HG03108 (cell line): ENCODE data around the gene PRDX6.
"Not testable (repeated sequence)": the region's sequence is repeated elsewhere in the genome, so short reads cannot be mapped to it uniquely, and the experiment has no call there.

ENCODE experiments used
- ATAC-seq: cut with Tn5 transposase; IDR thresholded peaks from one replicate; pipeline ENCODE4 v1.9.1; 2021; ENCODE audit warnings: moderate library complexity; ENCODE audit not compliant: unreplicated experiment

The PRDX6 gene, protein sequence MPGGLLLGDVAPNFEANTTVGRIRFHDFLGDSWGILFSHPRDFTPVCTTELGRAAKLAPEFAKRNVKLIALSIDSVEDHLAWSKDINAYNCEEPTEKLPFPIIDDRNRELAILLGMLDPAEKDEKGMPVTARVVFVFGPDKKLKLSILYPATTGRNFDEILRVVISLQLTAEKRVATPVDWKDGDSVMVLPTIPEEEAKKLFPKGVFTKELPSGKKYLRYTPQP

DNA sequence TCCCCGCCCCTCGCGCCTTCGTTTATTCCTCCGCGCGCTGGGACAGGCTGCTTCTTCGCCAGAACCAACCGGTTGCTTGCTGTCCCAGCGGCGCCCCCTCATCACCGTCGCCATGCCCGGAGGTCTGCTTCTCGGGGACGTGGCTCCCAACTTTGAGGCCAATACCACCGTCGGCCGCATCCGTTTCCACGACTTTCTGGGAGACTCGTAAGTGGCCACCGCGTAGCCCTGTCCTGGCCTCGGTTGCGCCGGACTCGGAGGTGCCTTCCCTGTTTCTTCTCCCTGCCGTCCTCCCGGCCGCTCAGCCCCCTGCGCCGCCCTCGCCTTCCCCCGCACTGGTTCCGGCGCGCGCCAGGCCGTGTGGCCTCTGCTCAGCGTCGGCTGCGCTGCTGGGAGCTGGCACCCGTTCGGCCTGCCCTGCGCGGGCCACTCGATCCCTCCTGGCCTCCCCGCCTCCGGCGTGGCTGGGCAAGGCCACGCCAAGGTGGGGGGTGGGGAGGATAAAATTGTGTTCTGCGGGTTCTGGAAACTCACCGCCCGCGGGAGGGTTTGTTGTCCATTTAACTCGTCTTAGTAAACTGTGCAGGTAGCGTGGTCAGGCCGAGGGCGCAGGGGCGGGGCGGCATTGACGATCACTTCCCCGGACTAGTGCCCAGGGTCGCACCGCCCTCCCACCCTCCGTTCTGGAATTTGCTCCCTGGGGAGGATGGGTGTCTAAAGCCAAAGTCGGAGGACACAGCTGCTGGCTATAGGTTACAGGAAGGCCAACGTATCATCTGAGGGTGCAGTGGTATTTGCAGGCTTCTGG, at the start of gene PRDX6:
Gene PRDX6, plus strand, starts transcription at position 50 of the 808 bp plus-strand sequence. Its CDS starts 63 bp downstream, at position 113.
- peak; percentile 50 for ATAC-seq

DNA sequence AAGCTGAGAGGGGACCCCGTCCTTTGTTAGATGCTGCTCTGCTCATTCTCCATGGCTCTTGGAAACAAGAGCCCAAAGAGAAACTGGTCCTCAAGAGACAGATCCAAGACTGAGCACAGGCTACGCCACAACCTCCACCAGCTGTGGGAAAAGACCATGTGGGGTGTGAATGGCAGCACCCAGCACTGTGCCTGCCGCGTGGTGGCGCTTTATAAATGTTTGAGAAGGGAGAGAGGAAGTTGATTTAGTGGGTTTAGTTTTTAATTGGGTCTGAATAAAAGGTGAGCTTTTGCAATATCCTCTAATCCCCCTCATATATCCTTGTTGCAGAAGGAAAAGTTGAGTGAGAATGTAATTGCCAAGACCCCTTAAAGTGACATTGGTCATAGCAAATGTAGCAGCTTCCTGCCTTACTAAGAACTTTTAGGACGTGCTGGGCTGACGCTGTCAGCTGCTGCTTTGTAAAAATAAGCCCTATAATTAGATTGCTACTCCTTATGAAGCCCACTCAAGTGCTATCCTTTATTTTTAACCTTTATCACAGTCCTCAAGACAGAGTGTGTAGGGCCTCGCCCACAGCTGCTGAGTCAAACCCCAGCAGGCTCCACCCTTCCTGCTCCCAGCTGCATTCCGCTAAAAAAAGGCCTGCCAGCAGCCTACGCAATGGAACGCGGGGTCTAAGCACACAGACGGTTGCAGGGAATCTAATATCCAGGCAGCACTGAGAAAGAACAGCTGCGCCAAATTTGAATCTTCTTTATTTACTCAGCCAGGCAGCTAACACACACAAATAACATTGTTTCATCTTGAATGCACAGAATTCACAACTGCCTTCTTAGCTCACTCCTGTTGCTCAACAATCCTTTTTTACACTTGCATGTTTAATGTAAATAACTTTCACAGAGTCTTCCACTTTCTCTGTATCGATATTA, 47.4 kb upstream of the PRDX6 start:
- peak; percentile 78 for ATAC-seq

DNA sequence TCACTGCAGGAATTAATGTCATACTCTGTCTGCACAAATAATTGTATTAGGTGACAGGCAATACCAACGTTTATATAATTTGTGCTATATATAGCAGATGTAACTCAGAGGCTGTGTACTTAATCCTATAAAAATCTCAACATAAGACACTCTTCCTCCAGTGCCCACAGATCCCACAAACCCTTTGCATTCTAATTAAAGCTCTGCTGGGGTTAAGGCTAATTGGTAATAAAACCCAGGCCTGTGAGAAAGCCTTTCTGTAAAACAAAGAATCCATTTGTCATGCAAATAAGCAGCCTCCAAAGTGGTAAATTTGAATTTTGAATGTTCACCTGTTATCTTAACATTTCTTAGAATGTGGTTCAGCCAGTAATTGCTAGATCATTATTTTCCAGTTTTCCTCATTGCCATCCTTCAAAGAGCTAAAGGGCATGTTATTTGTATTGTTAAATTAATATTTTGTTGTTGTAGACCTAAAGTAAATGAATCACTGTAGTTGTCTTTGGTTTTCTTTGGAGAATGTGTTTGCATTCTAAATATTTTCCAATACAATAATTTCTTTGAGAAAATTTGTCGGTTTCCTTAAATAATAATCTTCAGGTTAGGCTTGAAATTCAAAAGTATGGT, 46.3 kb upstream of the PRDX6 start:
- ATAC-seq: no peak

DNA sequence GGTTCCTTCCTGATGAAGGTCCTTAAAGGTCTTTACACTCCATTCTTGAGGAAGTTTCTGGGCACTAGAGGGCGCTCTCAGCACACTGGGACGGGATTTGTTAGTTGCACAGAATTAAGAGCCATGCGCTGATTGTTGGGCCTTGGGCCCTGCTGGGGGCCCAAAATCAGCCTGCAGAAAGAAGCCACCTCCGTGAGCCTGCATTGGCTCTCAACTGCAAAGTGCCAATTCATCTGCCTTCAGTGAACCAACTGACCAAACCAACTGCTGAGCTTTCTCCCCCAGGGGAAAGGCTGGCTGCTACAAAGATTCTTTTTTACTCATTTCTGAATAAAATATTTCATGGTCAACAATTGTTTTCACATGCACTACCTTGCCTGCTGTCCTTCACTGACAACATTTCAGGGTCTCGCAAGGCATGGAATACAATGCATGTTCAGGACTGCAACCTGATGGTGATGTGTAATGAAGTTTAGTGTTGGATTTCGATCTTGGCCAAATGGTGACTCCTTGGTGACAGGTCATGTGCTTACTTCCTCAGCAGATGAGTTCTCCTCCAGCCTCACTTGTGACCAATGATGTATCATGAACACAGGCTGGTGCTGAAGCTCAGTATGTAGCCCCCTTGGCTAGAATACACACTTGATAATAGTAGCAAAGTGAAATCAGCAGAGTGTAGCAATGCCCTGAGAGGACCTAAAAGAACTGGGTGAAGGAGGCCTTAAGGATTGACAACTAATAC, 45.7 kb upstream of the PRDX6 start:
- ATAC-seq: peak; percentile 47

DNA sequence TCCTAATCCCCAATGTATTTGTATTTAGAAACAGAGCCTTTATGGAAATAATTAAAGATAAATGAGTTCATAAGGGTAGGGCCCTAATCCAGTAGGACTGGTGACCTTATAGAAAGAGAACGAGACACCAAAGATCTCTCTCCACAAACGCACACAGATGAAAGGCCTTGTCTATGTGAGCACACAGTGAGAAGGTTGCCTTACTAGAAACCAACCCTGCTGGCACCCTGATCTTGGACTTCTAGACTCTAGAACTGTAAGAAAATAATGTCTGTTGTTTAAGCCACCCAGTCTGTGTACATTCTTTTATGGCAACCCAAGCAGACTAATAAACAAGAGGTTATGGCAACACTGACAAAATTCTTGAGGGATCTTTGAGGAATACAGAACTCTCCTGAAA, 44.8 kb upstream of the PRDX6 start:
- ATAC-seq: no peak

DNA sequence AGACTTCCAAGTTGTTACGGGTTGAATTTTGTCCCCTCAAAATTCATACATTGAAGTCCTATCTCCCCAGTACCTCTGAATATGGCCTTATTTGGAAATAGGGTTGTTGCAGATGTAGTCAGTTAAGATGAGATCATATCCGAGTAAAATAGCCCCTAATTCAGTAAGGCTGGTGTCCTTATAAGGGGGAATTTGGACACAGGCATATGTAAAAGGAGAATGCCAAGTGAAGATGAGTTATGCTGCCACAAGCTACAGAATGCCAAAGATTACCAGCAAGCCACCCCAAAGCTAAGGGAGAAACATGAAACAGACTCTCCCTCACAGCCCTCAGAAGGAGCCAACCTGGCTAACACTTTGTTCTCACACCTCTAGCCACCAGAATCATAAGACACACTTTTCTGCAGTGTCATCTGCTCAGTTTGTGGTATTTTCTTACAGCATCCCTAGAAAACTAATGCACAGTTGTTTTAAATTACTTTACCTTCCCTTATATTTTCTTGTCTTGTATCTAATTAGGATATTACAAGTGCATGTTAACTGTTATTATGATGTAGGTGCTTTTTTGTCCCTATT, 43.3 kb upstream of the PRDX6 start:
- ATAC-seq: no peak

DNA sequence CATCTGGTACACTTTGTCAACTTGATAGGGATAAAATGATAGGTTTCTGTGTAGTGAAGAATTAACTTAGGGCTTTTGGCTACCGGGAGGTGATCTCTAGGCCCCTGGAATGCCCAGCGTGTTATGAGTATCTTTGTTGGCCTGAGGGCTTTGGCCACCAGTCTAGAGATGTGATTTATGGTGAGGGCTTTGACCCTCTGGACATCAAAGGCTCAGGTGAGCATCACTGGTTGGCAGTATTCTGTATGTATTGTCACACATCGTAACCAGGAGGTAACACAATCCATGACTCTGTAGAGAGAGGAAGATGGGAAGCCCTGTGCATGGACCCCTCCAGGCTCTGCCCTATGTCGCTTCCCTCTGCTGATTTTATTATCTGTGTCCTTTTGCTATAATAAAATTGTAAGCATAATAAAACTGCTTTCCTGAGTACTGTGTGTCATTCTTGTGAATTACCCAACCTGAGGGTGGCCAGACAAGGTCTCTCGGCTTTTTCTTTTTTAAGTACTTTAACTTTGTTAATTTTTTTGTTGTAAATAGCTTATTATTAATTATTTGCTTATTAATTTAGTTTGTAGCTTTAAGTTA, 40.2 kb upstream of the PRDX6 start:
- no peak for ATAC-seq

DNA sequence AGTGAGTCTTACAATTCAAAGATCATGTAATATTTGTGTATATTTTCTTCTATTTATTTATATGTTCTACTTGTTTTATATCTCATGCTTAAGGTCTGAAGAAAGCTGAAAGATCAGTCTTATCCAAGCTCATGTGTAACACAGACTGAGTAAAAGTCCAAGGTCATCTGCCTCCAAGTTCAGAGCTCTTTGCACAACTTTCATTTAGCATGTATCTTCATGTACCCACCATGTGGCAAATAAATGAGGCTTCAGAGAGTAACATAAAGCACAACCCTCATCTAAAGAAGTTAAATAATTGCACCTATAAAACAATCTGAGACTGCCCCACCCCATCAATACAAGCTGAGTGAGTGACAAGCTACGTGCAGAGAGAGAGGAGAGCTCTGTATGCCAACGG, 38.5 kb upstream of the PRDX6 start:
- ATAC-seq: no peak

DNA sequence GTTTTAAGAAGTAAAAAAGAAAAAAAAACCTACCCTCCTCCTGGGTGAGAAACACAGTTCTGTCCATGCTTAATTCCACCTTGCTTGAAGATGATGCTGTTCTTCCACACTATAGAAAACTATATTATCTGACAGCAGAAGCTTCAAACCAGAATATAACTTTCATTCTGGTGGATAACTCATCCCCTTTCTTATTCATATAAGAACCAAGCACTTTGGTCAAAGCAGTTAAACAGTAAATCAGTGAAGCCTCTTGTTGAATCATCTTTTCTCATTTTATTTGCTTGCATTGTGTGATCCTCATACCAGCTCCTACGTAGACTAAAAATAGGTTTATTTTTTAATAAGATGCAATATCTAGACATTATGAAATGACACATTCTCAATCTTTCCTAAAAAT, 36.7 kb upstream of the PRDX6 start:
- ATAC-seq: no peak

DNA sequence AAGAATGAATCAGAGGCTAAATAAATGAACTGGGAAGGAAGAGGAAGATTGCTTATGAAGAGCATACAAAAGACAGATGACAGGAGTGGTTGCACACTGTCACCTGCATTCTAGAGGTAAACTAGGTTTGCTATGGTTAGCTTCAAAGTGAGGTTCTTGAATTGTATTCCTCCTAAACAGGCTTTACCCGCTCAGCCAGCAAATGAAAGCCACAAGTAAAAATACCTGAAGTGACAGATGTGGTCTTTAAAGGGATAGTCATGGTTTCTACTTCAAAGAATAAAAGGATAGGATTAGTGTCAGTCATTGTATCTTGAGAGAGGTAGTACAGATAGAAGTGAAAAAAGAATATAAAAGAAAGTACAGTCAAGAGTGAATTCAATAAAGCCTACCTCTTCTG, 32.4 kb upstream of the PRDX6 start:
- no peak for ATAC-seq

DNA sequence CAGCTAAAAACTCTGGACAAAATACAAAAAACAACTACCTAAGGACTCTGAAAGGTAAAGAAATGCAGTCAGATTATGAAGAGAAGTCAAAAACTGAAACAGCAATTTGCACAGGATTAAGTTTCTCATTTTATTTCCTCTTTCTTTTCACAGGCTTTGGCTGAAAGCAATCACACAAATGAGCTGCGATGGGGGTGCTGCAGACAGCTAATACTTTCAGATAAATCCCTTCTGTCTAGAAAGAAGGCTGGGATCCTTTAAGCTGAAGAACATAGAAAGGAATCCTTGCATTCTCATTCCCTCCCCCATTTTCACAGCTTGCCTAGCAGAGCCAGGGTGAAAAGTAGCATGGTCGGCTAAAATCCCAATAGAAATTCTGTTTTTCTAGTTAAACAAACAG, 32.0 kb upstream of the PRDX6 start:
- no peak for ATAC-seq

DNA sequence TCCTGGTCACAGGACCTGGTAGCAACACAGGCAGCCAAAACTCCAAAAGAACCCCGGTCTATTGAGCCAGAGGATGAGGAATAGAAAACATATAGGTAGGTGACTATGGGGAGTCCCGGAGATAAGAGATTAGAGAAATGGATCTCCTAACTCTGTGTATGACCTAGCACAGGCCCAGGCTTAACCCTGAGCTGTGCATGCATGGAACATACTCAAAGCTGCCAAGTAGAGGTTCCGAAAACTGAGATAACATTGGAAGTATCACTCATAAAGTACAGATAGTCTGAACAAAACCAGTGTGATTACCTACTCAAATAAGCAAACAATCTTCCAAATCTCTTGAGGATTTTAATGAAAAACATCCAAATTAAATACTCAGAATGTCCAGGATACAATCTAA, 31.5 kb upstream of the PRDX6 start:
- ATAC-seq: no peak

DNA sequence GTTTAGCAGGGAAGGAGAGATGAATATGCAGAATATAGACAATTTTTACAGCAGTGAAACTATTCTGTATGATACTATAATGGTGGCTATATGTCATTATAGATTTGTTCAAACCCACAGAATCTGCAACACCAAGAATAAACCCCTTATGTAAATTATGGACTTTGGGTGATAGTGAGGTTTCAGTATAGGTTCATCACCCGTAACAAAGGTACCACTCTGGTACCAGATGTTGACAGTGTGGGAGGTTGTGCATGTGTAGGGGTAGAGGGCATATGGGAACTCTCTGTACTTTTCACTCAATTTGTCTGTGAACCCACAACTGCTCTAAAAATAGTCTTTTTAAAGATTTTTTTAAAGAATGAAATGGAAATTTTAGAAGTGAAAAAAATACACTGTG, 29.9 kb upstream of the PRDX6 start:
- ATAC-seq: no peak

DNA sequence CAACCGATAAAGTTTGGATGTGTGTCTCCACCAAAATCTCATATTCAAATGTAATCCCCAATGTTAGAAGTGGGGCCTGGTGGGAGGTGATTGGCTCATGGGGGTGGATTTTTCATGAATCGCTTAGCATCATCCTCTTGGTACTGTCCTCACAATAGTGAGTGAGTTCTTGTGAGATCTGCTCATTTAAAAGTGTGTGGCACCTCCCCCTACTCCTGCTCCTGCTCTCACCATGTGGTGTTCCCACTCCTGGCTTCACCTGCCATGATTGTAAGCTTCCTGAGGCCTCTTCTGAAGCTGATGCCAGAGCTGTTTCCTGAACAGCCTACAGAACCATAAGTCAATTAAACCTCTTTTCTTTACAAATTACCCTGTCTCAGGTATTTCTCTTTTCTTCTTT, 28.2 kb upstream of the PRDX6 start:
- no peak for ATAC-seq

DNA sequence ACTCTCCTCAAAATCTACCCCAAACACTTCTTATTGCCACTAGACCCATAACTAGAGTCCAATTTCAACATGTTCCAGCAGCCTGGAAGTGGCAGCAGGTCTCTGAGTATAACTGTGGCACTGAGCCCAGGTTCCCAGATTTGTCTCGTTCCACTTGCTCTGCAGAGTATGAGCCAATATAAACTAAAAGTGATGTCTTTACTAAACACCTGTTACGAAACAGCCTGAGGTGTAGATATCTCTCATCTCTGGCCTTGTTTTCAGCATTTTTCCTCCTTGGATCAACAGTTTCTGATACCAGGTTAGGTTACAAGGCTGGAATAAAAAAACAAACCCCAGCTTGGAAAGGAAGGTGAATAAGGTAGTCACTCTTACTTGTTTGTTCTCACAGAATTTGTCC, 25.2 kb upstream of the PRDX6 start:
- ATAC-seq: no peak

DNA sequence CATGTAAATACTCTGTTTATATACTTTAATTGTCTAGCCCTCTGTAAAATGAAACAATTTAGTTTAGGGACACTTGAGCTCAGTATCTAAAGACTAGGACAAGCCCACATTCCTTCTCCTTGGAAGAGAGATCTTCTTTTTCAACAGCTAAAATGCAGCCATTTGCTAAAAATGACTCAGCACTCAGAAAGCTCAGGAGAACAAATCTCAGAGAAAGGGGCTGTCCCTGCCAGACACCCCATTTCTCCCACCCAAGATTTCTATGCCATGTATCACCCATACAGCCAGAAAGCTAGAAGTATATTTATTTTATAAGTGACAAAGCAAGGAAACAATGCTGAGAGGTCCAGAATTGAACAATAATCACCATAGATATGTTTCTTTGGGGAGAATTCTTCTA, 23.2 kb upstream of the PRDX6 start:
- ATAC-seq: no peak

DNA sequence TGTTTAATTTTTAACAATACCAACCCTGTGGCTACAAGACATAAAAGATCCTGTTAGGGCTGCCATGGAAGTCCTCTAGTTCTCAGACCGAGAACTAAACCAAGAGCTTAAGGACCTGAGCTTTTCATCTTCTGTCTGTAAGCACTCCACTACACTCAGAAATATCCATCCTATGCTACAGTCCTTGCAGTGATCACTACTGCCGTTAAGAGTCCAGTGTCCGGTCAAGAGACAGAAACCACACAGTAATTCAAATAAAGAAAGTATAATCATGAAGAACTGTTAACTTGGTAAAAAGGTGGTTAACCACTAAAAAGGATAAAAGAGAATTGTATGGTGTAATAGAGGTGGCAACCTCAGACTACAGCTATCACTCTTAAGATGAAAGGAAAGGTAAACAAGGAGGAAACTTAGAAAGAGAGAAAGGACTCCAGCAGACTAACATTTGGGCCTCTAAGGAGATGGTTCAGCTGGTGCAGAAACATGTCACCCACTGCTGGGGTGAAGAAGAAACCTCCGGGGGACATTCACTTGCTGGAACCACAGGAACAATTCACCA, 22.1 kb upstream of the PRDX6 start:
- no peak for ATAC-seq

DNA sequence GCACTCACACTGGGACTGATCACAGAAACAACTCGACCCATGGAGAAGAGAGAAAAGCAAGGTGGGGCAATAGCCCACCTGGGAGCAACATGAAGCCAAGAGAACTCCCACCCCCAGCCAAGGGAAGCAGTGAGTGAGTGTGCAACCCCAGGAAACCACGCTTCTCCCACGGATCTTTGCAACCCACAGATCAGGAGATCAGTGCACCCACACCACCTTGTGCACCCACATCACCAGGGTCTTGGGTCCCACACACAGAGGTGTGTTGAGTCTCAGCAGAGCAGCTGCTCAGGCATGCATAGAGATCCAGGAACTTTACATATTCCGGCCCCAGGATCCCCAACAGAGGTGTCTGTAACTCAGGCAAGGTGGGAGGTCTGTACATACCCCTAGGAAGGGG, 17.2 kb upstream of the PRDX6 start:
- no peak for ATAC-seq

DNA sequence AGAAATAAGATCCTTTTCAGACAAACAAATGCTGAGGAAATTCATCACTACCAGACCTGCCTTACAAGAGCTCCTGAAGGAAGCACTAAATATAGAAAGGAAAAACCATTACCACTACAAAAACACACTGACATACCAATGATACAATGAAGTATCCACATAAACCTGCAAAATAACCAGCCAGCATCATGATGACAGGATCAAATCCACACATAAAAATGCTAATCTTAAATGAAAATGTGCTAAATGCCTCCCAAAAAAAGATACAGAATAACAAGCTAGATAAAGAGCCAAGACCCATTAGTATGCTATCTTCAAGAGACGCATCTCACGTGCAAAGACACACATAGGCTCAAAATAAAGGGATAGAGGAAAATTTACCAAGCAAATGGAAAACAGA, 14.5 kb upstream of the PRDX6 start:
- ATAC-seq: not testable (repeated sequence)
